GM12878 (cell line): ENCODE measurements around the gene SYCP2. TPM values are rescaled to one million over a fixed set of nuclear protein-coding genes. Genes with fewer than 3 reads are reported as not detected.

Experiments
- ATAC-seq: fragments of 200-7000 bp; cut with Tn5 transposase; 3 replicates; pipeline ENCODE4 v1.9.1; 2020; ENCODE audit warnings: mild to moderate bottlenecking, moderate library complexity
- BruUV-seq: library from RNA; stranded (reverse); fragments of 400-500 nt; replicated peaks from 2 replicates; lab custom pipeline; 2021; lab: Mats Ljungman, UMichigan
- CTCF ChIA-PET: fragments of 300-600 bp; sonication (Branson Sonifier 250); formaldehyde crosslinking; extraction: SDS; loops from one replicate; lab custom pipeline; 2021; ENCODE audit warnings: inconsistent platforms; lab: Yijun Ruan, JAX
- POLR2A ChIA-PET: fragments of 350-600 bp; formaldehyde crosslinking; extraction: SDS; loops from one replicate; lab custom pipeline; 2021; ENCODE audit warnings: inconsistent platforms; lab: Charles Lee
- RAD21 ChIA-PET: fragments of 300-600 bp; sonication (Branson Sonifier 250); formaldehyde crosslinking; loops from one replicate; lab custom pipeline; 2023; ENCODE audit warnings: antibody characterized with exemption; ENCODE audit not compliant: unreplicated experiment; lab: Charles Lee
- SMC1A ChIA-PET: fragments of 300-600 bp; sonication (Branson Sonifier 250); formaldehyde crosslinking; loops from one replicate; lab custom pipeline; 2023; ENCODE audit not compliant: unreplicated experiment, uncharacterized antibody; lab: Charles Lee
- DNase-seq: peaks from one replicate; pipeline ENCODE4 v3.0.0-alpha.2; 2011; ENCODE audit warnings: low read depth, low spot score
- FAIRE-seq: peaks from 3 replicates; lab custom pipeline; 2011; peaks lifted over from hg19 to GRCh38; lab: Jason Lieb, UNC
- H2AFZ ChIP-seq: 2 replicates; pipeline ENCODE4 v1.6.0; 2011; ENCODE audit warnings: low read depth, low read length, control low read depth; ENCODE audit not compliant: control insufficient read depth
- H3K27ac ChIP-seq: 2 replicates; pipeline ENCODE4 v1.5.1; 2011; ENCODE audit warnings: control low read depth; ENCODE audit not compliant: control insufficient read depth, insufficient read depth
- H3K27me3 ChIP-seq, 2 experiments: replicated peaks in 1 of 2; 2 replicates each; pipeline versions ENCODE4 v1.6.0 to v1.6.1; 2011; ENCODE audit warnings: low read length in 1 of 2; ENCODE audit not compliant: control insufficient read depth in 2 of 2, insufficient read depth in 2 of 2
- H3K36me3 ChIP-seq, 2 experiments: 2 replicates each; pipeline ENCODE4 v1.5.1; 2011; ENCODE audit warnings: low read length in 1 of 2; ENCODE audit not compliant: control insufficient read depth in 2 of 2, insufficient read depth in 2 of 2
- H3K4me1 ChIP-seq: 2 replicates; pipeline ENCODE4 v1.6.1; 2011; ENCODE audit warnings: mild to moderate bottlenecking, low read length, moderate library complexity, mixed read lengths; ENCODE audit not compliant: control insufficient read depth, insufficient read depth
- H3K4me2 ChIP-seq: 2 replicates; pipeline ENCODE4 v1.6.0; 2011; ENCODE audit warnings: control low read depth; ENCODE audit not compliant: control insufficient read depth, insufficient read depth
- H3K4me3 ChIP-seq: fragments of 200-600 bp; sonication (generic); 2 replicates; pipeline ENCODE4 v1.5.1; 2016
- H3K79me2 ChIP-seq: 2 replicates; pipeline ENCODE4 v1.6.0; 2011; ENCODE audit warnings: low read length; ENCODE audit not compliant: control insufficient read depth, insufficient read depth
- H3K9ac ChIP-seq: 2 replicates; pipeline ENCODE4 v1.8.0; 2011; ENCODE audit warnings: low read length, control low read depth, mixed read lengths; ENCODE audit not compliant: control insufficient read depth, insufficient read depth
- H3K9me3 ChIP-seq: replicated peaks from 3 replicates; pipeline ENCODE4 v1.5.1; 2011; ENCODE audit warnings: mild to moderate bottlenecking, low read length; ENCODE audit not compliant: control insufficient read depth, insufficient read depth
- H4K20me1 ChIP-seq: 2 replicates; pipeline ENCODE4 v1.6.0; 2011; ENCODE audit not compliant: control insufficient read depth, insufficient read depth
- EP300 ChIP-seq, 2 experiments: fragments of 150-350 bp in 1 of 2; IDR thresholded peaks; 2 replicates each; pipeline ENCODE4 v1.6.1; 2011 to 2012; ENCODE audit warnings: low read depth in 2 of 2, low read length in 2 of 2, borderline replicate concordance in 1 of 2, improper control_type of control experiment in 1 of 2, inconsistent platforms in 1 of 2; ENCODE audit not compliant: control insufficient read depth in 1 of 2
- KAT2A ChIP-seq: conservative IDR thresholded peaks from 2 replicates; pipeline ENCODE4 v1.6.1; 2011; ENCODE audit warnings: low read depth, low read length; ENCODE audit not compliant: control insufficient read depth
- NR2C2 ChIP-seq: IDR thresholded peaks from 2 replicates; pipeline ENCODE4 v1.6.1; 2011; ENCODE audit warnings: borderline replicate concordance, low read depth; ENCODE audit not compliant: control insufficient read depth, insufficient read length
- SREBF2 ChIP-seq: IDR thresholded peaks from 2 replicates; pipeline ENCODE4 v1.6.1; 2012; ENCODE audit warnings: mild to moderate bottlenecking, low read length
- TCF7 ChIP-seq: IDR thresholded peaks from 2 replicates; pipeline ENCODE4 v1.6.1; 2014; ENCODE audit warnings: antibody characterized with exemption, borderline replicate concordance
- WGBS: methylation state at CpG from one replicate; pipeline ENCODE4 v1.1.6; 2016; ENCODE audit warnings: low lambda C conversion rate; ENCODE audit not compliant: insufficient replicate concordance, insufficient coverage; ENCODE audit errors: missing lambda C conversion rate; 5-methylcytosine and 5-hydroxymethylcytosine counted together
- in situ Hi-C: fragments of 300-500 bp; cut with MboI; formaldehyde crosslinking; loops from 9 replicates; pipeline ENCODE4 v1.14.3; 2018; ENCODE audit warnings: mixed read lengths
- intact Hi-C: fragments of 100-400 bp; cut with micrococcal nuclease; formaldehyde crosslinking; loops from one replicate; pipeline ENCODE4 v1.14.2; 2022; ENCODE audit not compliant: unreplicated experiment
- polyA plus RNA-seq, 11 experiments: library from polyadenylated mRNA; depleted of rRNA in 4 of 11; unstranded in 6 of 11; stranded (reverse) in 5 of 11; fragments of >200 nt; fragmentation: Nextera tagmentation in 4 of 11; fragmentation: Illumina TruSeq in 1 of 11; extraction: Ambion mirVana in 4 of 11; extraction: Trizol in 1 of 11; gene quantifications; 1 replicate in 1 of 11; 2 replicates in 10 of 11; pipeline versions ENCODE4 v1.2.1 to v1.2.3, GENCODE V29; 2011 to 2016; ENCODE audit warnings: inconsistent platforms in 2 of 11, missing spikeins in 2 of 11, low read depth in 1 of 11
- total RNA-seq, 4 experiments: library from RNA; depleted of rRNA in 3 of 4; stranded (reverse); fragments of >200 nt in 3 of 4; fragmentation: Illumina TruSeq in 1 of 4; extraction: Trizol in 1 of 4; gene quantifications; 2 replicates each; pipeline versions ENCODE4 v1.2.1 to v1.2.3, GENCODE V29; 2013 to 2021
- TF ChIP-seq, protein P1 (sequence below): fragments of 450-650 bp; IDR thresholded peaks from 2 replicates; pipeline ENCODE4 v1.6.1; 2014; ENCODE audit warnings: mild to moderate bottlenecking
- TF ChIP-seq, protein P2 (sequence below): IDR thresholded peaks from 2 replicates; pipeline ENCODE4 v1.6.1; 2012; ENCODE audit warnings: improper control_type of control experiment, low read depth, low read length; ENCODE audit not compliant: insufficient replicate concordance

Gene SYCP2
- total and polyA plus RNA-seq, 10 of the 15 experiments (the other 5 are each of a cell fraction or from before 2014, with no cell fraction given), result 0.01 to 0.18 (median 0.09) TPM; not detected in 2

DNA sequence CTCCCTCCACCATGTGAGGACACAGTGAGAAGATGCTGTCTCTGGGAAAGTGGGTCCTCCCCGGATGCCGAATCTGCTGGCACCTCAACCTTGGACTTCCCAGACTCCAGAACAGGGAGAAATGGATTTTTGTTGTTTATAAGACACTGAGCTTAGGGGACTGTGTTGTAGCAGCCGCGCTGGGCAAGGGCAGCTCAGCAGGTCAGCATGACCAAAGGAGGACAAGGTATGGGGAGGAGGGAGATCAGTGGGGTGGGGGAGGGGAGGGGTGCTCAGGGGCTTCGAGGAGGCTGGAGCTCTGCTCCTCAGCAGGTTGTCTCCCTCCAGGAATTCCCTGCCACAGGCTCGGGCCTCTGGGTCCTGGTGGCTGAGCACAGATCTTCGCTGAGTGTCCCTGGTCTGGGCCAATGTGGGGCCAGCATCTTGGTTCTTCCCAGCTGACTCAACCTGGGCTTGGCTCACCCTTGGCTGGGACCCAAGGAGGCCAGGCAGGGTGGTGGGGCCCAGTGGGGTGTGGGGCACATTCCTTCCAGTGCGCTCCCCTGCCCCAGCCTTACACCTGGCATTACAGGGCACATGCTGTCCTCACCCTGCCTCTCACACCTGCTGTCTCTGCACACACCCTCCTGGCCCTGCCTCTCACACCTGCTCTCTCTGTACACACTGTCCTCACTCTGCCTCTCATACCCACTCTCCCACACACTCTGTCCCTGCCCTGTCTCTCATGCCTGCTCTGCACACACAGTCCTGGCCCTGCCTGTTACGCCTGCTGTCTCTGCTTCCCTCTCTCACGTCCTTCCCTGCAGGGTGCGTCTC, 107.3 kb downstream of the SYCP2 start:
- peaks cover 0 to 2% of the 10 kb centered on the region in 2 experiments; a peak in 2 of 4 replicates for H3K27me3 ChIP-seq
- no peak overlapping the region for H3K4me2 ChIP-seq
- no peaks in the 10 kb centered on the region for H4K20me1 ChIP-seq
- in situ Hi-C loops, result no loop called here
- DNase-seq (no peak), ATAC-seq (no peak)
- H3K9me3 ChIP-seq, result no peaks in the 10 kb centered on the region
- H3K9ac ChIP-seq, result no peak overlapping the region
- ChIA-PET SMC1A (interaction anchor here (1.2 kb wide), 1 partner anchor 11 kb away, joined by 3 read pairs; no protein-coding TSS in a partner anchor), POLR2A (no interaction called here)
- H3K27ac ChIP-seq, result no peak overlapping the region
- H3K79me2 ChIP-seq, result no peaks in the 10 kb centered on the region
- H3K4me1 ChIP-seq, result peaks cover 6% of the 10 kb centered on the region
- H3K36me3 ChIP-seq, result no peaks in the 10 kb centered on the region
- TF ChIP-seq SREBF2, result no peak
- TF ChIP-seq KAT2A, result no peak
- TF ChIP-seq, all 136 proteins: peak for 0
- ChIA-PET CTCF (no interaction called here), RAD21 (no interaction called here)
- BruUV-seq, result no TSS peak
- no peak overlapping the region for H3K4me3 ChIP-seq
- H2AFZ ChIP-seq, result no peak overlapping the region
- 38% methylated on average over 10 of the region's 11 CpGs for WGBS
- intact Hi-C loops, result no loop called here
- FAIRE-seq, result no peak

DNA sequence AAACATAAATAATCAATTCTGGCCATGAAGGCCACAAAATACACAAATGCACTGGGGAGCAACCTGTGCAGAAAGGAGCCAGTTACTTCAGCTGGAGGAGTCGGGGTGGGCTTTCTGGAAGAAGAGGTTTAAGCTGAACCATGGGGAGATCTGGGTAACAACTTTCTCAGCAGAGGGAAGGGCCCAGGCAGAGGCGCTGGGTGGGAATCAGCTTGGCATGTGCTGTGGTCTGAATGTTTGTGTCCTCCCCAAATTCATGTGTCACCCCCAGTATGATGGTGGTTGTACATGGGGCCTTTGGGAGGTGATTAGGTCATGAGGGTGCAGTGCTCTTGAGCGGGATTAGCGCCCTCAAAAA, 107.9 kb downstream of the SYCP2 start:
- in situ Hi-C loops (no loop called here), intact Hi-C loops (no loop called here)
- BruUV-seq, result no TSS peak
- no peak overlapping the region for H3K9ac ChIP-seq
- CTCF ChIA-PET, result no interaction called here
- H3K27me3 ChIP-seq, result peaks cover 0 to 2% of the 10 kb centered on the region in 2 experiments; a peak in 2 of 4 replicates
- H4K20me1 ChIP-seq, result no peaks in the 10 kb centered on the region
- no peaks in the 10 kb centered on the region for H3K9me3 ChIP-seq
- H2AFZ ChIP-seq, result no peak overlapping the region
- no peak for ATAC-seq
- no peaks in the 10 kb centered on the region for H3K36me3 ChIP-seq
- FAIRE-seq, result no peak
- 60% methylated on average over 4 of the region's 4 CpGs for WGBS
- H3K79me2 ChIP-seq, result no peaks in the 10 kb centered on the region
- H3K27ac ChIP-seq, result no peak overlapping the region
- POLR2A ChIA-PET, result no interaction called here
- peaks cover under 1% of the 10 kb centered on the region; the same call in 1 of the 2 replicates for H3K4me1 ChIP-seq
- SMC1A ChIA-PET, result interaction anchor here (1.2 kb wide), 1 partner anchor 12 kb away, joined by 3 read pairs; no protein-coding TSS in a partner anchor
- H3K4me3 ChIP-seq, result no peak overlapping the region
- DNase-seq, result no peak
- H3K4me2 ChIP-seq, result no peak overlapping the region
- RAD21 ChIA-PET, result no interaction called here
- TF ChIP-seq NR2C2, result no peak
- no peak for TF ChIP-seq EP300 (IDR thresholded peaks at IDR 0.05; ENCODE audit: borderline replicate concordance in 1 of 2, control insufficient read depth in 1 of 2, low read depth in 2 of 2, low read length in 2 of 2)
- TF ChIP-seq, protein P1, sequence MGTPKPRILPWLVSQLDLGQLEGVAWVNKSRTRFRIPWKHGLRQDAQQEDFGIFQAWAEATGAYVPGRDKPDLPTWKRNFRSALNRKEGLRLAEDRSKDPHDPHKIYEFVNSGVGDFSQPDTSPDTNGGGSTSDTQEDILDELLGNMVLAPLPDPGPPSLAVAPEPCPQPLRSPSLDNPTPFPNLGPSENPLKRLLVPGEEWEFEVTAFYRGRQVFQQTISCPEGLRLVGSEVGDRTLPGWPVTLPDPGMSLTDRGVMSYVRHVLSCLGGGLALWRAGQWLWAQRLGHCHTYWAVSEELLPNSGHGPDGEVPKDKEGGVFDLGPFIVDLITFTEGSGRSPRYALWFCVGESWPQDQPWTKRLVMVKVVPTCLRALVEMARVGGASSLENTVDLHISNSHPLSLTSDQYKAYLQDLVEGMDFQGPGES, result no peak
- TF ChIP-seq TCF7, result no peak
- TF ChIP-seq, protein P2, sequence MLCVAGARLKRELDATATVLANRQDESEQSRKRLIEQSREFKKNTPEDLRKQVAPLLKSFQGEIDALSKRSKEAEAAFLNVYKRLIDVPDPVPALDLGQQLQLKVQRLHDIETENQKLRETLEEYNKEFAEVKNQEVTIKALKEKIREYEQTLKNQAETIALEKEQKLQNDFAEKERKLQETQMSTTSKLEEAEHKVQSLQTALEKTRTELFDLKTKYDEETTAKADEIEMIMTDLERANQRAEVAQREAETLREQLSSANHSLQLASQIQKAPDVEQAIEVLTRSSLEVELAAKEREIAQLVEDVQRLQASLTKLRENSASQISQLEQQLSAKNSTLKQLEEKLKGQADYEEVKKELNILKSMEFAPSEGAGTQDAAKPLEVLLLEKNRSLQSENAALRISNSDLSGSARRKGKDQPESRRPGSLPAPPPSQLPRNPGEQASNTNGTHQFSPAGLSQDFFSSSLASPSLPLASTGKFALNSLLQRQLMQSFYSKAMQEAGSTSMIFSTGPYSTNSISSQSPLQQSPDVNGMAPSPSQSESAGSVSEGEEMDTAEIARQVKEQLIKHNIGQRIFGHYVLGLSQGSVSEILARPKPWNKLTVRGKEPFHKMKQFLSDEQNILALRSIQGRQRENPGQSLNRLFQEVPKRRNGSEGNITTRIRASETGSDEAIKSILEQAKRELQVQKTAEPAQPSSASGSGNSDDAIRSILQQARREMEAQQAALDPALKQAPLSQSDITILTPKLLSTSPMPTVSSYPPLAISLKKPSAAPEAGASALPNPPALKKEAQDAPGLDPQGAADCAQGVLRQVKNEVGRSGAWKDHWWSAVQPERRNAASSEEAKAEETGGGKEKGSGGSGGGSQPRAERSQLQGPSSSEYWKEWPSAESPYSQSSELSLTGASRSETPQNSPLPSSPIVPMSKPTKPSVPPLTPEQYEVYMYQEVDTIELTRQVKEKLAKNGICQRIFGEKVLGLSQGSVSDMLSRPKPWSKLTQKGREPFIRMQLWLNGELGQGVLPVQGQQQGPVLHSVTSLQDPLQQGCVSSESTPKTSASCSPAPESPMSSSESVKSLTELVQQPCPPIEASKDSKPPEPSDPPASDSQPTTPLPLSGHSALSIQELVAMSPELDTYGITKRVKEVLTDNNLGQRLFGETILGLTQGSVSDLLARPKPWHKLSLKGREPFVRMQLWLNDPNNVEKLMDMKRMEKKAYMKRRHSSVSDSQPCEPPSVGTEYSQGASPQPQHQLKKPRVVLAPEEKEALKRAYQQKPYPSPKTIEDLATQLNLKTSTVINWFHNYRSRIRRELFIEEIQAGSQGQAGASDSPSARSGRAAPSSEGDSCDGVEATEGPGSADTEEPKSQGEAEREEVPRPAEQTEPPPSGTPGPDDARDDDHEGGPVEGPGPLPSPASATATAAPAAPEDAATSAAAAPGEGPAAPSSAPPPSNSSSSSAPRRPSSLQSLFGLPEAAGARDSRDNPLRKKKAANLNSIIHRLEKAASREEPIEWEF, result no peak
